OCI-LY7 (cell line): ENCODE measurements around the gene TTBK1. TPM values are rescaled to one million over a fixed set of nuclear protein-coding genes. Genes with fewer than 3 reads are reported as not detected.

ENCODE experiments used
- BruUV-seq: library from RNA; stranded (reverse); fragments of 400-500 nt; replicated peaks from 2 replicates; lab custom pipeline; 2021; lab: Mats Ljungman, UMichigan
- CTCF ChIA-PET: fragments of 300-600 bp; sonication (Branson Sonifier 250); formaldehyde crosslinking; loops from one replicate; lab custom pipeline; 2022; ENCODE audit warnings: antibody characterized with exemption; ENCODE audit not compliant: unreplicated experiment; lab: Charles Lee
- POLR2A ChIA-PET: fragments of 300-600 bp; sonication (Branson Sonifier 250); formaldehyde crosslinking; loops from one replicate; lab custom pipeline; 2022; ENCODE audit warnings: antibody characterized with exemption; lab: Charles Lee
- DNase-seq: peaks from one replicate; pipeline ENCODE4 v3.0.0-alpha.2; 2015; ENCODE audit warnings: low spot score
- H2AFZ ChIP-seq: fragments of 200-600 bp; sonication (generic), shearing (Covaris generic); 2 replicates; pipeline ENCODE4 v1.6.1; 2014; ENCODE audit warnings: mild to moderate bottlenecking, antibody characterized with exemption, low read length, moderate library complexity
- H3K27ac ChIP-seq: fragments of 200-600 bp; sonication (generic); 2 replicates; pipeline ENCODE4 v1.5.1; 2014; ENCODE audit warnings: mixed run types, low read depth, mild to moderate bottlenecking, moderate library complexity, low read length, inconsistent platforms; ENCODE audit not compliant: poor library complexity, severe bottlenecking
- H3K36me3 ChIP-seq: fragments of 200-600 bp; sonication (generic); 2 replicates; pipeline ENCODE4 v1.6.1; 2014; ENCODE audit warnings: mild to moderate bottlenecking, antibody characterized with exemption, low read length, moderate library complexity, mixed read lengths; ENCODE audit not compliant: insufficient read depth
- H3K4me1 ChIP-seq: fragments of 200-600 bp; sonication (generic); 2 replicates; pipeline ENCODE4 v1.5.1; 2014; ENCODE audit warnings: mild to moderate bottlenecking, low read length; ENCODE audit not compliant: insufficient read depth, poor library complexity, severe bottlenecking
- H3K4me2 ChIP-seq: fragments of 200-600 bp; sonication (generic); 2 replicates; pipeline ENCODE4 v1.6.1; 2014; ENCODE audit warnings: mild to moderate bottlenecking, low read length
- H3K4me3 ChIP-seq: fragments of 200-600 bp; sonication (generic); 2 replicates; pipeline ENCODE4 v1.5.1; 2014; ENCODE audit warnings: mild to moderate bottlenecking, low read depth, low read length; ENCODE audit not compliant: poor library complexity, severe bottlenecking
- H3K79me2 ChIP-seq: fragments of 200-600 bp; sonication (generic); 2 replicates; pipeline ENCODE4 v1.6.1; 2016; ENCODE audit warnings: low read depth, mild to moderate bottlenecking, low read length, moderate library complexity, mixed read lengths; ENCODE audit not compliant: insufficient read depth
- H3K9me2 ChIP-seq: fragments of 200-600 bp; sonication (generic); 2 replicates; pipeline ENCODE4 v1.6.1; 2016; ENCODE audit warnings: mild to moderate bottlenecking, low read length, mixed read lengths; ENCODE audit not compliant: insufficient read depth
- H3K9me3 ChIP-seq: fragments of 200-600 bp; sonication (generic); 2 replicates; pipeline ENCODE4 v1.6.1; 2014; ENCODE audit warnings: mild to moderate bottlenecking, mixed run types, low read length, mixed read lengths
- H4K20me1 ChIP-seq: fragments of 200-600 bp; sonication (generic); 2 replicates; pipeline ENCODE4 v1.6.1; 2014; ENCODE audit warnings: mild to moderate bottlenecking, antibody characterized with exemption, low read length, moderate library complexity, mixed read lengths; ENCODE audit not compliant: insufficient read depth
- CTCF ChIP-seq: fragments of 200-600 bp; sonication (generic); conservative IDR thresholded peaks from 2 replicates; pipeline ENCODE4 v1.5.1; 2014; ENCODE audit warnings: mild to moderate bottlenecking, antibody characterized with exemption, low read length, moderate library complexity, mixed read lengths
- EZH2phosphoT487 ChIP-seq: fragments of 200-600 bp; sonication (generic); IDR thresholded peaks from 2 replicates; pipeline ENCODE4 v1.6.1; 2018; ENCODE audit warnings: low read depth, borderline replicate concordance, mild to moderate bottlenecking, mixed run types, antibody characterized with exemption, low read length, moderate library complexity, mixed read lengths
- intact Hi-C: fragments of 100-400 bp; cut with micrococcal nuclease; formaldehyde crosslinking; loops from one replicate; pipeline ENCODE4 v1.10.0; 2022; ENCODE audit not compliant: unreplicated experiment
- total RNA-seq, 2 experiments: library from RNA; depleted of rRNA in 1 of 2; stranded (reverse); fragments of >200 nt in 1 of 2; shearing (Covaris generic) in 1 of 2; gene quantifications; 2 replicates each; pipeline ENCODE4 v1.2.3, GENCODE V29; 2014 to 2022

The TTBK1 gene
- total RNA-seq, 2 experiments from 2014 or later, result 0.35 to 1.7 TPM

GRCh38 chr6:43250992-43251373 lies 7.7 kb downstream of the TTBK1 start:
- Histone ChIP-seq H3K79me2 (no peaks in the 10 kb centered on the region), H3K9me2 (no peaks in the 10 kb centered on the region), H3K4me1 (peaks cover 17% of the 10 kb centered on the region), H4K20me1 (no peaks in the 10 kb centered on the region), H3K36me3 (no peaks in the 10 kb centered on the region), H3K27ac (no peak overlapping the region), H3K4me3 (no peak overlapping the region), H3K9me3 (no peaks in the 10 kb centered on the region), H2AFZ (no peak overlapping the region), H3K4me2 (no peak overlapping the region)
- no peak for DNase-seq
- no TSS peak for BruUV-seq
- intact Hi-C loops, result no loop called here
- TF ChIP-seq EZH2phosphoT487 (no peak), CTCF (no peak)
- ChIA-PET POLR2A (no interaction called here), CTCF (interaction anchor here (0.5 kb wide), 1 partner anchor 21 kb away, joined by 3 read pairs; no protein-coding TSS in a partner anchor)

GRCh38 chr6:43253401-43253800 lies 10.1 kb downstream of the TTBK1 start:
- Histone ChIP-seq H3K36me3 (no peaks in the 10 kb centered on the region), H4K20me1 (no peaks in the 10 kb centered on the region), H3K27ac (no peak overlapping the region), H3K4me3 (no peak overlapping the region), H3K4me2 (no peak overlapping the region), H2AFZ (no peak overlapping the region), H3K79me2 (no peaks in the 10 kb centered on the region), H3K9me3 (no peaks in the 10 kb centered on the region), H3K9me2 (no peaks in the 10 kb centered on the region), H3K4me1 (no peaks in the 10 kb centered on the region)
- POLR2A ChIA-PET, result interaction anchor here (1.0 kb wide), 1 partner anchor 68 kb away, joined by 4 read pairs; no protein-coding TSS in a partner anchor
- CTCF ChIA-PET, result interaction anchor here (0.6 kb wide), 1 partner anchor 23 kb away, joined by 3 read pairs; no protein-coding TSS in a partner anchor
- BruUV-seq, result no TSS peak
- TF ChIP-seq CTCF (no peak), EZH2phosphoT487 (no peak)
- intact Hi-C loops, result no loop called here
- no peak for DNase-seq

- H3K4me1 ChIP-seq, result no peaks in the 10 kb centered on the region
- BruUV-seq, result no TSS peak
- no peaks in the 10 kb centered on the region for H3K9me2 ChIP-seq
- DNase-seq, result no peak
- no peaks in the 10 kb centered on the region for H4K20me1 ChIP-seq
- H2AFZ ChIP-seq, result no peak overlapping the region
- ChIA-PET CTCF (no interaction called here), POLR2A (no interaction called here)
- intact Hi-C loops, result no loop called here
- H3K9me3 ChIP-seq, result no peaks in the 10 kb centered on the region
- H3K36me3 ChIP-seq, result no peaks in the 10 kb centered on the region
- H3K27ac ChIP-seq, result no peak overlapping the region
- H3K4me3 ChIP-seq, result no peak overlapping the region
- H3K4me2 ChIP-seq, result no peak overlapping the region
- no peaks in the 10 kb centered on the region for H3K79me2 ChIP-seq
- no peak for TF ChIP-seq EZH2phosphoT487
- no peak for TF ChIP-seq CTCF
Observed at GRCh38 chr6:43254138-43254817, 11.0 kb downstream of the TTBK1 start.
